ENCODE measurements around the gene OPN1MW2. TPM values are rescaled to one million over a fixed set of nuclear protein-coding genes. Genes with fewer than 3 reads are reported as not detected.
A peak's percentile ranks its signal among the peaks of the same experiment; 100 is the strongest.
"Not testable (repeated sequence)": the region's sequence is repeated elsewhere in the genome, so short reads cannot be mapped to it uniquely, and the experiment has no call there.

The OPN1MW2 gene
- total RNA-seq, 1 donor from 2014 or later: not detected

GRCh38 chrX:154257282-154257681 lies 37.7 kb downstream of the OPN1MW2 start, which contains the start of gene OPN1MW3:
Gene OPN1MW3, plus strand, starts transcription at chrX:154257582. Its CDS starts 38 bp downstream, at chrX:154257620.
- intact Hi-C loops (cut with DNase I); ATAC-seq: not testable (repeated sequence)

GRCh38 chrX:154258711-154259110 lies 39.2 kb downstream of the OPN1MW2 start:
- ATAC-seq; intact Hi-C loops (cut with DNase I); DNase-seq (ENCODE audit: low spot score): not testable (repeated sequence)

More at GRCh38 chrX:154257282-154257681, 37.7 kb downstream of the OPN1MW2 start, which contains the start of gene OPN1MW3:
- DNase-seq (ENCODE audit: low spot score): not testable (repeated sequence)

GRCh38 chrX:154263072-154263471 lies 43.5 kb downstream of the OPN1MW2 start:
- ATAC-seq; intact Hi-C loops (cut with DNase I); DNase-seq (ENCODE audit: low spot score): not testable (repeated sequence)

- peak; percentile 87 for ATAC-seq
- intact Hi-C loops (cut with DNase I): not testable (repeated sequence)
Observed at GRCh38 chrX:154269245-154269644, 49.7 kb downstream of the OPN1MW2 start.

More at GRCh38 chrX:154269245-154269644, 49.7 kb downstream of the OPN1MW2 start:
- DNase-seq (ENCODE audit: low spot score): not testable (repeated sequence)

Other genes starting within 250 kb of the OPN1MW2 start
- 42.2 TPM for gene HCFC1, start 247.9 kb upstream of the OPN1MW2 start, total RNA-seq
- gene TMEM187, start 247.0 kb upstream of the OPN1MW2 start, total RNA-seq: 10.3 TPM
- gene IRAK1, start 199.9 kb upstream of the OPN1MW2 start, total RNA-seq: 53.9 TPM
- 85.6 TPM for gene MECP2, start 122.0 kb upstream of the OPN1MW2 start, total RNA-seq
- not detected for gene OPN1LW, start 75.5 kb upstream of the OPN1MW2 start, total RNA-seq
- not detected for gene OPN1MW, start 37.2 kb upstream of the OPN1MW2 start, total RNA-seq
- not detected for gene OPN1MW3, start 37.8 kb downstream of the OPN1MW2 start, total RNA-seq
- gene TEX28, start 75.4 kb downstream of the OPN1MW2 start, total RNA-seq: not detected
- gene TKTL1, start 76.0 kb downstream of the OPN1MW2 start, total RNA-seq: 0.18 TPM
- 1,228 TPM for gene FLNA, start 154.9 kb downstream of the OPN1MW2 start, total RNA-seq
- gene EMD, start 159.5 kb downstream of the OPN1MW2 start, total RNA-seq: 61.5 TPM
- gene RPL10, start 178.6 kb downstream of the OPN1MW2 start, total RNA-seq: 2,095 TPM
- gene DNASE1L1, start 189.5 kb downstream of the OPN1MW2 start, total RNA-seq: 18.4 TPM
- gene TAFAZZIN, start 191.8 kb downstream of the OPN1MW2 start, total RNA-seq: 56.7 TPM
- 59.1 TPM for gene ATP6AP1, start 208.9 kb downstream of the OPN1MW2 start, total RNA-seq
- 177 TPM for gene GDI1, start 217.4 kb downstream of the OPN1MW2 start, total RNA-seq
- gene FAM50A, start 224.4 kb downstream of the OPN1MW2 start, total RNA-seq: 51.1 TPM
- gene PLXNA3, start 238.5 kb downstream of the OPN1MW2 start, total RNA-seq: 73.0 TPM

Measured in sciatic nerve (tissue), 2 donors.